C4-2B (cell line): Measurements from ENCODE around the gene ITGA8.

ENCODE experiments used
- CTCF ChIP-seq: fragments of 450-650 bp; conservative IDR thresholded peaks from 2 replicates; pipeline ENCODE4 v1.5.1; 2017; ENCODE audit warnings: mild to moderate bottlenecking
- ZFX ChIP-seq: fragments of 450-650 bp; IDR thresholded peaks from 2 replicates; pipeline ENCODE4 v1.6.1; 2017

- no peak for TF ChIP-seq CTCF
- TF ChIP-seq ZFX: no peak
These were observed 18.7 kb upstream of the ITGA8 start for GRCh38 chr10:15738270-15738925.
